Natural killer cell (primary cell): ENCODE results near the gene FER1L5. TPM values are rescaled to one million over a fixed set of nuclear protein-coding genes. Genes with fewer than 3 reads are reported as not detected.

Source experiments
- ATAC-seq, 3 donors: fragments of 150-1000 bp in 2 of 3; fragments of 200-7000 bp in 1 of 3; cut with Tn5 transposase; 1 replicate in 1 of 3; 2 replicates in 2 of 3; pipeline ENCODE4 v1.10.0; 2021; ENCODE audit warnings: mild to moderate bottlenecking in 2 of 3, moderate library complexity in 2 of 3
- DNase-seq, 2 donors: peaks; one replicate each; pipeline versions ENCODE4 v3.0.0 to v3.0.0-alpha.2; 2013 to 2021; ENCODE audit warnings: mixed read lengths in 1 of 2
- H3K27ac ChIP-seq: one replicate; pipeline ENCODE4 v1.5.1; 2013; ENCODE audit warnings: mild to moderate bottlenecking, low read length
- H3K27me3 ChIP-seq: one replicate; pipeline ENCODE4 v1.6.1; 2013; ENCODE audit warnings: low read length; ENCODE audit not compliant: control insufficient read depth, insufficient read depth
- H3K36me3 ChIP-seq: one replicate; pipeline ENCODE4 v1.6.1; 2013; ENCODE audit warnings: low read length; ENCODE audit not compliant: control insufficient read depth, insufficient read depth
- H3K4me1 ChIP-seq: one replicate; pipeline ENCODE4 v1.6.1; 2013; ENCODE audit warnings: low read length; ENCODE audit not compliant: control insufficient read depth, insufficient read depth
- H3K4me3 ChIP-seq: one replicate; pipeline ENCODE4 v1.5.1; 2013; ENCODE audit warnings: low read length
- H3K9me3 ChIP-seq: one replicate; pipeline ENCODE4 v1.6.1; 2013; ENCODE audit warnings: low read length; ENCODE audit not compliant: control insufficient read depth, insufficient read depth
- H3K27ac Mint-ChIP-seq, 2 donors: one replicate each; pipeline ENCODE4 v1.8.0; 2022; ENCODE audit warnings: mild to moderate bottlenecking in 2 of 2, mixed read lengths in 2 of 2, moderate library complexity in 1 of 2
- H3K27me3 Mint-ChIP-seq, 2 donors: one replicate each; pipeline ENCODE4 v1.8.0; 2022; ENCODE audit warnings: low read depth in 2 of 2, mixed read lengths in 2 of 2
- H3K36me3 Mint-ChIP-seq: one replicate; pipeline ENCODE4 v1.8.0; 2022; ENCODE audit warnings: mixed read lengths
- H3K4me1 Mint-ChIP-seq, 2 donors: one replicate each; pipeline ENCODE4 v1.8.0; 2022; ENCODE audit warnings: mixed read lengths in 2 of 2
- H3K4me3 Mint-ChIP-seq: one replicate; pipeline ENCODE4 v1.8.0; 2022; ENCODE audit warnings: mild to moderate bottlenecking, moderate library complexity, mixed read lengths
- H3K9me3 Mint-ChIP-seq, 2 donors: one replicate each; pipeline ENCODE4 v1.8.0; 2022; ENCODE audit warnings: mixed read lengths in 2 of 2
- CTCF ChIP-seq: fragments of 200-600 bp; IDR thresholded peaks from one replicate; pipeline ENCODE4 v1.8.0; 2022; ENCODE audit warnings: antibody characterized with exemption
- WGBS: methylation state at CpG from one replicate; pipeline ENCODE4 v1.1.7; 2013; ENCODE audit warnings: missing lambda C conversion rate; ENCODE audit not compliant: insufficient coverage; 5-methylcytosine and 5-hydroxymethylcytosine counted together
- intact Hi-C: fragments of 100-400 bp; cut with micrococcal nuclease; formaldehyde crosslinking; loops from one replicate; pipeline ENCODE4 v1.14.2; 2022
- total RNA-seq, 4 donors: library from RNA; stranded (reverse); fragments of 120-200 nt in 1 of 4; gene quantifications; one replicate each; pipeline versions ENCODE4 v1.2.3 to v1.2.4, GENCODE V29; 2013 to 2022

FER1L5 gene
- total RNA-seq, 3 donors from 2014 or later (not counting 1 experiment from before 2014, with no cell fraction given): not detected

GRCh38 chr2:96701636-96702035 is 59.1 kb downstream of the FER1L5 start:
- 85% methylated on average over 4 of the region's 6 CpGs for WGBS
- Mint-ChIP-seq H3K27ac (no peak overlapping the region), H3K9me3 (no peaks in the 10 kb centered on the region), H3K36me3 (no peaks in the 10 kb centered on the region), H3K4me3 (no peak overlapping the region), H3K27me3 (no peaks in the 10 kb centered on the region), H3K4me1 (no peaks in the 10 kb centered on the region)
- intact Hi-C loops: no loop called here
- H3K27me3 ChIP-seq: no peaks in the 10 kb centered on the region
- H3K4me3 ChIP-seq: no peak overlapping the region
- H3K36me3 ChIP-seq: peaks cover 11% of the 10 kb centered on the region
- H3K27ac ChIP-seq: no peak overlapping the region
- no peaks in the 10 kb centered on the region for H3K4me1 ChIP-seq
- H3K9me3 ChIP-seq: no peaks in the 10 kb centered on the region
- ATAC-seq: no peak
- no peak for DNase-seq
- TF ChIP-seq CTCF: no peak

DNA sequence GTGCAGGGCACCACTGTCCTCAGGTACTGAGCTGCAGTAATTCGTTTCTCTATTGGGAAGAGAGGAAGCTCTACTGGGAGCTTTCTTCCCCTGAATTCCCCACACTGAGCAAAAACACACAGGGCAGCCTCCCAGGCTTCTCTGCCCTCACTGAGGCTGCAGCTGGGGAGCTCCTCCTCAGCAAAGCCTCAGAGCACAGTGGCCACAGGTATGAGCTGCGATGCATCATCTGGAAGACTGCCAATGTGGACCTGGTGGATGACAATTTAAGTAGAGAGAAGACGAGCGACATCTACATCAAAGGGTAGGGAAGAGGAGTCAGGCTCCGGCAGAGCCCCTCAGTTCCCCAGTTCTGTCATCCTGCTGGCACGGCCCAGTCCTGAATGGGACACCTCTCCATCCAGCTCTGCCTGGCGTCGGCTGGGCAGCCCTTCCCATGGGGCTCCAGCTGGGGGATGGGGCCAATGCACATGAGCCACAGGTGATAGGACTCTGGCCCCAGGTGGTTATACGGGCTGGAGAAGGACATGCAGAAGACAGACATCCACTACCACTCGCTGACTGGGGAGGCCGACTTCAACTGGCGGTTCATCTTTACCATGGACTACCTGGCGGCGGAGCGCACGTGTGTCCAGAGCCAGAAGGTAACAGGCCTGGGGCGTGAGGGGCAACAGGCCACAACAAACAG is 59.7 kb downstream of the FER1L5 start:
- no peaks in the 10 kb centered on the region for H3K9me3 ChIP-seq
- H3K27ac ChIP-seq: no peak overlapping the region
- no peaks in the 10 kb centered on the region for H3K4me1 Mint-ChIP-seq
- no peak overlapping the region for H3K4me3 Mint-ChIP-seq
- DNase-seq (no peak), ATAC-seq (no peak)
- H3K36me3 ChIP-seq: peaks cover 15% of the 10 kb centered on the region
- H3K27me3 ChIP-seq: no peaks in the 10 kb centered on the region
- no peaks in the 10 kb centered on the region for H3K4me1 ChIP-seq
- no peaks in the 10 kb centered on the region for H3K36me3 Mint-ChIP-seq
- no peak for TF ChIP-seq CTCF
- H3K9me3 Mint-ChIP-seq: no peaks in the 10 kb centered on the region
- intact Hi-C loops: no loop called here
- WGBS: 94% methylated on average over 16 of the region's 17 CpGs
- H3K4me3 ChIP-seq: no peak overlapping the region
- H3K27me3 Mint-ChIP-seq: no peaks in the 10 kb centered on the region
- no peak overlapping the region for H3K27ac Mint-ChIP-seq

- Mint-ChIP-seq H3K27ac (no peak overlapping the region), H3K27me3 (no peaks in the 10 kb centered on the region), H3K4me3 (no peak overlapping the region), H3K9me3 (no peaks in the 10 kb centered on the region), H3K36me3 (no peaks in the 10 kb centered on the region), H3K4me1 (no peaks in the 10 kb centered on the region)
- intact Hi-C loops: no loop called here
- H3K9me3 ChIP-seq: no peaks in the 10 kb centered on the region
- H3K27me3 ChIP-seq: no peaks in the 10 kb centered on the region
- DNase-seq (no peak), ATAC-seq (no peak)
- TF ChIP-seq CTCF: no peak
- no peaks in the 10 kb centered on the region for H3K4me1 ChIP-seq
- 97% methylated on average over 11 of the region's 16 CpGs for WGBS
- no peak overlapping the region for H3K27ac ChIP-seq
- H3K4me3 ChIP-seq: no peak overlapping the region
- H3K36me3 ChIP-seq: peaks cover 19% of the 10 kb centered on the region
Observed at GRCh38 chr2:96703021-96703751, 60.6 kb downstream of the FER1L5 start.
